CD4-positive, alpha-beta T cell treated with Interleukin-10 for 1 hour (primary cell): ENCODE measurements around the gene UBXN10.

Experiments used
- DNase-seq: peaks from one replicate; pipeline ENCODE4 v3.0.0-alpha.2; 2020

UBXN10 gene

DNA sequence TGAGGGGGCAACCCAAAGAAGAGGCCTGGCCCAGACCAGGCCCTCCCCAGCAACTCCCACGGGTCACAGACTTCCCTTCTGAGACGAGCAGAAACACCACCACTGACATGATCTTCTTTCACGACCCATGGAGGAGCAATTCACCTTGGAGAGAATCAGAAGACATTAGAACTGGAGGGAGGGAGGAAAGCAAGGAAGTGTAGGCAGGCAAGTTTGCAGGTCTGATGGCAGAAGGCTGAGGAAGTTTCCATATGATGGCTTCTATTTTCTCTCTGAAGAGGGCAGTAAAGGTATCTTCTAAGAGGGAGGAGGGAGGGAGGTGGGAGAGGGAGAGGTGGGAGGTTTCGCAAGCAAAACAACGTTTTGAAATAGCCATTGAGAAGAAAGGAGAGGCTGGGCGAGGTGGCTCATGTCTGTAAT, 1.4 kb upstream of the UBXN10 start:
- DNase-seq: no peak

DNA sequence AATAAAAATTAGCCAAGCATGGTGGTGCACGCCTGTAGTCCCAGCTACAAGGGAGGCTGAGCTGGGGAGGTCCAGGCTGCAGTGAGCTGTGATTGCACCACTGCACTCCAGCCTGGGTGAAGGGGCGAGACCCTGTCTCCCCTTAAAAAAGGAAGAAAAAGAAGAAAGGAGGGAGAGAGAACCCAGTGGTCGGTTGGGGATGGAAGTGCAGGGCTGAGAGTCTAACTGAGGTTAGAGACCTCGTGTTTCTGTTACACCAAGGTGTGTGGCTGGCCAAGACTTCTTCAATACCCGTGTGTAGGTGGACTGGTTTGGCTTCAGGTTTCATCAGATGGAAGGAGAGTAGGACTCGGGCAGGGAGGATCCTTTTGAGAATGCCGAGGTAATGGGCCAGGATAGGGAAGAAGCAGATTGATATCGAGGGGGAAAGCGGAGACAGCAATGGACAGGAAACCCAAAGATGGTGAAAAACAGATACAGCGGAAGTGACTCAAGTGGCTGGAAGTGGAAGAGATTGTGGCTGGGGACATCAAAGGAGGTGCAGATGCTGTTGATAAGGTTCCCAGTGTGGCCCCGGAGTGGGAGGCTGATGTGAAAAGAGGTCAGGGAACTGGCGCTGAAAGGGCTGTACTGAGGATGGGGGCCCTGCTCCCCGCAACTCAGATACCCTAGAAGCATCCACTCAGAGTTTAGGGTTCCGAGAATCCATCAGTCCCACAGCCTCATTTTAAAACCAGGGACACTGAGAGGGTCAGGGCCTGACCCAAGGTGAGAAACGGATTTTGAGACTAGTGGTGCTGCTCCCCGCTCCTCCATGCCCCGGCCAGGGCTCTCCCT, 681 bp upstream of the UBXN10 start:
- peak; percentile 77 for DNase-seq

DNA sequence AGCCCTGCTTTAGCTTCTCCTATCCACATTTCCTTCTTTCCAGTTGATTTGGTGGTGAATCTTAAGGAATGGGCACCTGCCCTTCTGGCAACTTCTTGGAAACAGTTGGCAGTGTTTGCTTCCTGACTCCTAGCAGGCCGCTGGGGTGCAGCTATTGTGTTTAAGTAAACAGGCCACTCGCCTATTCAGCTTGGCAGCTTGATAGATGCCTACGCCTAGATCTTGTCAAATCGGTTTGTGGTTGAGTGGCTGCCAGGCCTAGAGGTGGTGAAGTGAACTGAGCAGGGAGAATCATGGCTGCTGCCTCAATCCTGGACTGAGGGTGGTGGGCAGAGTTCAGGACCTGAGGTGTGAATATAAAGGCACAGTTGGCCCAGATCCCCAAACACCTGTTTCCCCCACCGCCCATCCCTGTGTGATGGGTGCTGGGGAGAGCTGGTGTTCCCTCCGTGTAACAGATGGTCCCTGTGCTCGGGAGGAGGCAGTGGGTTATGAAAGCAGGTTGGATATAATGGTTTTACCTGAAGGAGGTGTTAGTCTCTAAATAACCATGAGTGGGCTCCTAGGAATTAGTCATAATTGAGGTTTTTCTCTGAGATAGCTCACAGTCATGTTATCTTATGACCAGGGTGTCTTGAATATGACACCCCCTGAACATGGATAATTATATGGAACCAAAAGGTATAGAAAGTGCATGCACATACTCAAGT, 1.4 kb downstream of the UBXN10 start:
- peak; percentile 54 for DNase-seq

DNA sequence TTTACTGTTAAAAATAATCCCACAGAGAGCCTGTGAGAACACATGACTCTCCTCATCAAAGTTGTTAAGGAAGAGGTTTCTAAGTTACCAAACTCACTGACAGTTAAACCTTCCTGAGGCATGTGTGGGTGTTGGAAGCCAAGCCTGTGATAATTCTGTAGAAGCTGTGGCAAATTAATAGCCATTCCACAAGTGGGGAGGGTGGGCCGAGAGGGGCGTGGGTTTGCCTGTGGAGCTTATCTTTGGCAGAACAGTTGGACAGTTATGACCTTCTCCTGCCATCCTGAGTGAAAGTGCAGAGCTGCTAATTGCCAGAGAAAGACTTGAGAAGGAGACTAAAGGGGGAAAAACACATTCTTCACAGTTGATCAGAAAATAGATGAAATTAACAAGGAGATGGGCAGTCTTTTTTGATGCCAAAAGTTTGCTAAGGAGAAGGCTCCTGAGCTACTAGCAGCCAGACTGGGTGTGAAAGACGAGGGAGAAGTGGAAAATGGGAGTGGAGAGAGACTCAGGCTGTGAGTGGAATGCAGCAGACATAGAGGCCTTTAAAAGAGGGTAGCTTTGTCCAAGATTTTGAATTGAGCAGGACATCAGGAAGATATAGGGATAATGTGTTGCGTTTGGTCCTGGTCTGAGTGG, 2.0 kb downstream of the UBXN10 start:
- DNase-seq: no peak

DNA sequence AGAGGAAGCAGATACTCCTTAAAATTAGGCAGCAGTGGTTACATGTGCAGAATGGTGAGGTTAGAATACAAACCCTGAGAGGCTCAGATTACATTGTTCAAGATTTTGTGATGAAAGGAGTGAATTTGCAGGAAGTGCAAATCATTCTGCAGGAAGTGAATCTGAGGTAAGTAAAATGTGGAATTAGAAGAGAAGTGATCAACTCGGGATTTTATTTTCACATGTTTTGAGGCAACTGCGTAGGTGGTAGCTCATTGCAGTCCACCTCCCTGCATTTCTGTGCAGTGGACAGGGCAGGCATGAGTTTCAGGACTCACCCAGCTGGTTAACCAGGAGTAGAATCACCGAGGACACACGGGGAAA, 2.5 kb downstream of the UBXN10 start:
- no peak for DNase-seq

DNA sequence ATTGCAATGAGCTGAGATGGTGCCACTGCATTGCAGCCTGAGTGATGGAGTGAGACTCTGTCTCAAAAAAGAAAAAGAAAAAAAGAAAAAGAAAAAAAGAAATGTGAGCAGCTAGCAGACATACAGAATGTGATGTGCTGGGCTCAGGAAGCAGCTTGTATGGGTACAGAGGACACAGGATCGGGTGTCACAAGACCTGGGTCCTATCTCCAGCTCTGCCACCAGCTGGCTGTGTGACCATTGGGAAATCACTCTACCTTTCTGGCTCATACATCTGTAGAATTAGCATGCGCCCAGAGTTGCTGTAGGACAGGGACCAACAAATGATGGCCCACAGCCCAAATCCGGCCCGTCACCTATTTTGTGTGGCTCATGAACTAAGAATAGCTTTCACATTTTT, 3.8 kb downstream of the UBXN10 start:
- DNase-seq: no peak

DNA sequence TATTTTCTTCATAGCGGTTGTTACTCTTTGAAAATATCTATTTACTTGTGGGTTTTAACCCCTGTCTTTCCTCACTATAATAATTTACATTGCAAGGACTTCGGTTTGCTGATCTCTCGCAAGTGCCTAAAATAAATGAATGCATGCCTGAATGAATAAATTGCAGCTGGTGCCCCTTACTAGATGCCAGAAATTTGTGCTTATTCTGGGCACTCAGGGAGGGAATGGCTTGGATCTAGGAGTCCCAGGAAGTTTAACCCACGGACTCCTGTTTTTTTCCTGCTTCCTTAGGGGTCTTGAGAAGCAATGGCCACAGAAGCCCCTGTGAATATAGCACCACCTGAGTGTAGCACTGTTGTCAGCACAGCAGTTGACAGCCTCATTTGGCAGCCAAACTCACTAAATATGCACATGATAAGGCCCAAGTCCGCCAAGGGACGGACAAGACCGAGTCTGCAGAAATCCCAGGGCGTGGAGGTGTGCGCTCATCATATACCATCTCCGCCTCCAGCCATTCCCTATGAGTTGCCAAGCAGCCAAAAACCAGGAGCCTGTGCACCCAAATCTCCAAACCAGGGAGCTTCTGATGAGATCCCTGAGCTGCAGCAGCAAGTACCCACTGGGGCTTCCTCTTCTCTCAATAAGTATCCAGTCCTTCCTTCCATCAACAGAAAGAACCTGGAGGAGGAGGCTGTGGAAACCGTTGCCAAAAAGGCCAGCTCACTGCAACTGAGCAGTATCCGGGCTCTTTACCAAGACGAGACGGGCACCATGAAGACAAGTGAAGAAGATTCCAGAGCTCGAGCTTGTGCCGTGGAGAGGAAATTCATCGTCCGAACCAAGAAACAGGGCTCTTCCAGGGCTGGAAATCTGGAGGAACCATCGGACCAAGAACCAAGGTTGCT, 4.6 kb downstream of the UBXN10 start:
- DNase-seq: no peak

DNA sequence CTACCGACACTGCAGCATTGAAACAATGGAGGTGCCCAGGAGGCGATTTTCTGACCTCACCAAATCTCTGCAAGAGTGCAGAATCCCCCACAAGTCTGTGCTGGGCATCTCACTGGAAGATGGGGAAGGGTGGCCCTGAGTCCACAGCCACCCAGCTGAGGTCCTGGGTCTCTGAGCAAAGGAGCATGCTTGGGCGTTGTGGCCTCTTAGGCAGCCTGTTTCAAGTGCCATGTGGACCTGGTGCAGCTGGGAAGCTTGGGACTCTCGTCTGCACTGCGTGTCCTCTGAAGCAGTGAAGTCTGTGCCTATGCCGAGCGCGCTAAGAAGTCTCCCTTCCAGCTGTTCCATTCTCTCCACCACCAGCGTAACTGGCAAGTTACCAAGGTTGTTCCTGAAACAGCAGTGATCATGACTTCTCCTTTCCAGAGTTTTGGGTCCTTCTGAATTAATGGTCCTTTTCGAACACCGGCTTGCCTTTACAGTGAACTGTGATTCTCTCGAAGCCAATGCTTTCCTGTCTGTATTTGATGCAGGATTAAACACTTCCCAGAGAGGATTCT, 5.5 kb downstream of the UBXN10 start:
- no peak for DNase-seq

DNA sequence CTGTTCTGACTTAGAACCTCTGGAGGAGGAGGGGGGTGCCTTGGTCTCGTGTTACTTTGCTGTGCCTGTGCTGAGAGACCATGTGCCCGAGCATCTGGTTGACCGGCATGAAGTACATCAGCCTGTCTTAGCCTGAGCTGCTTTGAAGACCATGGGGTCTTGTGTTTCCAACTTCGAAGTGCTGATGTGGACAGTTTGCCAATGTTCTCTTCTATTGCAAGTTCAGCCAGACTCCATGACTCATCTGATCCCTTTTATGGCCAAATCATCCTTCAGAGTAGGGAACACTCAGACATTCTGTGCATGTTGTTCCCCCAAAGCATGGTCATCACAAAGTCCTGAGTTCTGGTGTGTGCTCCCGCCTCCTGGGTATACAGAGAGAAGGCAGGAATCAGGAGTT, 6.5 kb downstream of the UBXN10 start:
- DNase-seq: no peak

DNA sequence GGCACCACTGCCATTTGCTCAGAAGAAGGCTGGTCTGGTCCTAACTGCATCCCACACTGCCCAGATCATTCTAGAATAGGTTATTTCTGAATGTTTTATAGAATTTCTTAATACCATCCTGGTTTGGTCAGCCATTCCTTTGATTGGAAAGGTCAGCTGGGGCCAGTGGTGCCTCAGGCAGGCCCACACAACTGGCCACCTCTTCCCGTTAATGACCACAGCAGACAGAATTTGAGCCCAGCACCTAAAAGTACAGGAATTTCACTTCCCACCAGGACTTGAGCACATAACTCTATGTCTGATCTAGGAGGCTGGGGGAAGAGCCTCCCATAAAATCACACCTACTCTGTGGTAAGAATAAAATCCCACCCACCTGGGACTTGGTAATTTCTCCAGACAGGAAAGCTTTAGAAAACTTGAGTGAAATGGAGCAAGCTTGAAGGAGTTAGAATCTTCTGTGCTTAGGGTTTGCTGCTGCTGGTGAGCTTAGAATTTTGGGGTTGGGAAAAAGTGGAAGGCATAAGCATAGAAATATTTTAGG, 7.0 kb downstream of the UBXN10 start:
- DNase-seq: no peak

DNA sequence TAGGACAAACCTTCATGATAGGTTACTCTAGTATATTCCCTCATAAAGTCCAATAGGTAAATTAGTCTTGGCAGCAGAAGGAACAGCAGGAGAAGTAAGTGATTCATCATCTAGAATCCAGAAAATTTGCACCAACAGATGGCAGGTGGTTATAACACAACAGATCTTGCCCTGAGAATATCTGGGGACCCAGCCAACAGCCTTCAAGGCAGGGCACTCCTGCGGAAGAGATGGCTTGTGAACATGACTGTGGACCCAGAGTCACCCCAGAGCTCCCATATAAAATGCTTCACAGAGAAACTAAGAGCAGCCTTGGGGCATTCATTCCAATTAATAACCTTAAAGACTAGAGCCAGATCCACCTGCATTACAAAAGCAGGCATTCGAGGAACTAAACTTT, 8.3 kb downstream of the UBXN10 start:
- DNase-seq: no peak

DNA sequence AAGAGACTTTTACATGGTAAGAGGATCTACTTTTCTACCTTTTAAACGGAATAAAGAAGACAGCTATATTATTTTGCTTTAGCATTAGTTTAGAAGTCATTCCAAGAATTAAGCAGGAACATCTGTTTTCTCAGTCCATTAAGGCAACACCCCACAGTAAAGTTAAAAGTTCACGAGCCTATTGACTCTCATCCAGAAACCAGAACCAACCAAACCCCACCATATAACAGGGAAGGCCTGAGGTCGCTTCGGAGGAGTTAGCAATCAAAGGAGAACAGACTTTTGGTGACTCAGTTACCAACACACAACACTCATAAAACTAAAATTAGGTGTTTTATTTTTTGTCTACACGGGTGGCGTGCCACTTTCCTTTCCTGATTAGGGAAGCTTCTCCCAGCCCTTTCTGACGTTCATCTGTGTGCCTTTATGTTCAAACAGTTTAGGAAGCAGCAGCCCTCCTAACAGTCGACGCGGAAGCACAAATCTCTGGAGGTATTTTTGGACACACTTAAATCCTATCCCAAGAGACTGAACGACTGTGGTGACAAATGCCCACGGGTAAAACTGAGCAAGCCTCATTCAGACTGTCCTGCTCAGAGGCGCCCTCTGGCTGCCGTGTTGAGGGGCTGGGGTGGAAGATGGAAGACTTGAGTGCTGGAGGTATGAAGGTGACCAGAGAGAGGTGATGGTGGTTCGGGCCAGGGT, 9.0 kb downstream of the UBXN10 start:
- DNase-seq: peak; percentile 74

DNA sequence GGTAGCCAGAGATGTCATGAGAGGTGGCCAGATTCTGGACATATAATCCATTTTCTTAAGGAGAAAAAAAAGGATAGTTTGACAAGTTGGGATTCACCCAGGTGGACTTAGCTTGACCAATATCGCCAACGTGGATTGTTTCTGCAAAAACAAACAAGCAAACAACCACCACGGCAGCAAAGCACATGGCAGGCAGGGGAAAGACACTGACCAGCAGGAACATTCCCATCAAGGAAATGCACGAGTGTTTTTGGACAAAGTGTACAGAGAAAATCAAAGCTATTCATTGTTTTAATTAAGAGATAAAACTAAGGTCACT, 9.5 kb downstream of the UBXN10 start:
- DNase-seq: no peak

DNA sequence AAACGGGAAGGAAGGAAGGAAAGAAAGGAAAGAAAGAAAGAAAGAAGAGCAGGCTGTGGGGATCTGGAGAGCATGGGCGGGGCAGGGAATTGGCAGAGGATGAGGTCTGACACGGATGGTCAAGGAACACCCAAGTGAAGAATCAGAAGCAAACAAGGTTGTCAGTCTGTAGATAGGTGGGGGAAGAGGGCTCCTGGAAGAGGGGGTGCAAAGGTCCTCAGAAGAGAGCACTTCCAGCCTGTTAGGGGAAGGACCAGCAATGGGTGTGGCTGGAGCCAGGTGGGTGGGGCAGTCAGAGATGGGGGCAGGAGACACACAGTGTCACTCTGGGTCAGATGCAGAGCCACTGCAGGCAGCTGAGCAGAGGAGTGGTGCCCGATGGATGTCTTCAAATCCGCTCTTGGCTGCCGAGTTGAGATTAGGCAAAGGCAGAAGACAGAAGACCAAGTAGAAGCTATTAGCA, 11.5 kb downstream of the UBXN10 start:
- no peak for DNase-seq

DNA sequence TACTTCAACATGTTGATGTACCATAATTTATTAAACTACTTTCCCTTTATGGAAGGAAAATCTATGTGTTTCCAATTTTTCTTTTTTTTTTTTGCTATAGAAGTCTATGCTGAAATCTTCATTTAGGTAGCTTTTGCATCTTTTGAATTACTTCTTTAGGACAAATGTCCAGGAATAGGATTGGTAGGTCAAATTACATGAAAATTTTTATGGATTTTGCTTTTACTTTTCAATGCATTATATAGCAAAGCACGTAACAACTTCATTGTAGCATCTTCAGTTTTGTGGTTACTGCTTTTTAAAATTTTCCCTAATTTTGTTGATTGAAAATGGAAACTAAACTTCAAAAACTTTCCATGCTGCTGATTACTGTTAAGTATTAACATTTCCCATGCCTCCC, 12.4 kb downstream of the UBXN10 start:
- DNase-seq: no peak

DNA sequence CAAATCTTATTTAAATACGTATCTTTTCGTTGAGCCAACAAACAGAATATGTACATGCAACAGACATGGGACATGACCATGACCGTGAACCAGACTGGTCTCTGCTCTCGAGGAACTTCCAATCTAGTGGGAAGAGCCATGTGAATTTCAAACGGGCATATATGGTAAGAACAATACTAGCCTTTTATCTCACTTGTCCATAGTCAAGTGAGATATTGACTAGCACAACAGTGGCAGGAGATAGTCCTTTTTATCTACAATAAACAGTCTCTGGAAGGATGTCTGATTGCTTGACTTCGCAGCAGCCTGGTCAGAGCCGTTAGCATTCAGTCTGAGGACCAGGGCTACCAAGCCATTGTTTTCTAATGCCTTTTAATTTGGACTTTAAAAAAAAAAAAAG, 13.0 kb downstream of the UBXN10 start:
- no peak for DNase-seq

DNA sequence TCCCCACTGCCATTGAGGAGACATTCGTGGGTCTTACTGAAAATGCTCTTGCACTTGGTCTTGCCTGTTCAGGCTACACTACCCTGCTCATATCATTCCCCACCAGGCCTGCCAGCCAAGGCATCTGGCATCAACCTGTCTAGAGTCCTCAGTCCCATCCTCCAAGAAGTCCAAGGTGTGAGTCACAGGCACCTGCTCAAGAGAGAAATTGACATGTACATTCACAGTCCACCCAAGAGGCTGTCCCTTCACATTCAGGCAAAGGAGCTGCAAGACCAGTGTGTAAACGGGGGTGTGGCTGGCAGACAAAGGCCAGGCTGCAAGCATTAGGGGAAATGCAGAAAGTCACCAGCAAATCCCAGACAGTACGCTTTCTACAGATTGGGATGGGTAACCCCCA, 13.5 kb downstream of the UBXN10 start:
- DNase-seq: no peak

DNA sequence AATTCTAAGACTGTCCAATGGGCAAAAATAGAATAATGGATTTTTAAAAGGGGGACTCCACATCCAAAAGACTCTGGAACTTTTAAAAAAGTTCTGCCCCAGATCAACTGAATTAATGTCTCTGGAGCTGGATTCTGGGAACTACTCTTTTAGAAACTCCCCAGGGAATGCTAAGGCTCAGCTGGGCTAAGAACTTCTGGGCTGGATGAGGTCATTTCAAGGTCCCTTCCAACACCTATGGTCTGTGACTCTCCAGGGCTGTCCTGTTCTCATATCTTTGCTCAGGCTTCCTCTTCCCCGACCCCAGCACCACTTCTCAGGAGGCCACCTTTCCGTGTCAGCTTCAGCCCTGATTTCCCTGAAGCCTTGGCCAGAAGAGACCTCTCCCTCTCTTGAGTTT, 13.9 kb downstream of the UBXN10 start:
- DNase-seq: no peak

DNA sequence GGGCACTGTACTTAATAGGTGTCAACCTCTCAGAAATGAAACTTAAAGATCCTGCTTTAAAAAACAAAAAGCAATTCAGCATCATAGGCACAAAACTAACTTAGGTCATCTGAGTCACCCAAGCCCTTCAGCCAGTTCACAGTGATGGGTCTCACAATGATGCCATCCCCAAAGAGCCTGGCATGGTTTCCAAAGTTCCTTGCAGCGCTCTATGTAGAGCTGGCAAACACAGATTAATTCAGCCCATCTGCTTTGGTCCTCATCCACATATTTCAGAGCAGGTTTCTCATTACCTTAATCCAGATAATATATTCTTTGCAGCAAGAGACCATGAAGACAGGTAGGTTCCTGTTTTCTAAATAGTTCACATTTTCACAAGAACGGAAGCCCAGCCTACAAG, 15.1 kb downstream of the UBXN10 start:
- DNase-seq: no peak

DNA sequence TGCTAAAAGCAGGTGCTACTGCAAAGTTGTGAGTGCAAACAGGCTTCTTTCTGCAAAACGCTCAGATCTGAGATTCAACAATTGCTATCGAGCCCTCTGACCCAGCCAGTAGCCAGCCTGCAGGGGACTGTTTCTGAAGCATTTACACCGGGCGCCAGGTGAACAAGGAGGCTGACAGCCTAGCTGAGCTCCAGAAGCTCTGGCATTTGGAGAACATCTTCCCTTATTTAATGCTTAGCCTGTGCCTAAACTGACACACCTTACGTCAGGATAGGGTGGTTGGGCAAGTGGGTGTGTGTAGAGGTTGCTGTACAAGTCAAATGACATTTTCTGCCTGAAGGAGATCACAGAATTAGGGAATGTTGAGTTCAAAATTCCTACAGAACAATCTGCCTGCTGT, 16.3 kb downstream of the UBXN10 start:
- DNase-seq: no peak

DNA sequence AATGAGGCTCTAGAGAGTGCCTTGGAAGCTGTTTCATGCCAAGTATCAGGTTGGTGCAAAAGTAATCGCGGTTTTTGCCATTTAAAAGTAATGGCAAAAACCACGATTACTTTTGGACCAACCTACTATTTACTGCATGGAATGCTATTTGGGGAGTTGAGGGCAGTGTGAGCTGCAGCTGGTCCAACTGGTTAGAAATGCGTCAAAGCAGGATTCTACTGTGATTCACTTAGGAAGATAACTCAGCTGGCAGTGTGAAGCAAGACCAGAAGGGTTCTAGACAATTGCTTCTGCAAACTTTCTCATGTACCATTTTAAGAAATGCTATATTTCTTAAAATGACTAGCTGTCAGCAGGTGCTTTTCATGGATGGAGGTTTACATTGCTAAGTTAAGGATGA, 21.6 kb downstream of the UBXN10 start:
- DNase-seq: no peak

DNA sequence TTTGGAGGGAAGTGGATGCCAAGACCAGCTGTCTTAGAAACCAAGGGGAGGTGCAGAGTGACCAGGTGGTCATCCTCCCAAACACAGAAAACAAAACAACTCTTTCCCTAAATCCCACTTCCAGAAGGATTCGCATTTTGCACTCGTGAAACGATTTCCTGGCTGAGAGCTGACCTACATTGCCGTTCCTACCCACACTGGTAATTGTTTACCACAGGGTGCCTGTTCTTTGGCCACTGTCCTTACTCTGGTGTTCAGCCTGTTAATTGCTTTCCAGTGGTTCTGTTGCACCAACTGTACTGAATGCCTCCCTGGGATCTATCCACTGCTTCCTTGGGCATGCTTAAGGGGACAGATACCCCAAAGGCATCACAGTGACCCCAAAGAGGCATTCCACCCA, 23.6 kb downstream of the UBXN10 start:
- DNase-seq: no peak
